Ectodermal cell (in vitro differentiated cells): ENCODE measurements around the gene NTM.

Source experiments
- H3K27ac ChIP-seq: 2 replicates; pipeline ENCODE4 v1.7.0; 2013; ENCODE audit warnings: mild to moderate bottlenecking, low read depth, low read length; ENCODE audit not compliant: insufficient read depth, poor library complexity, severe bottlenecking
- H3K27me3 ChIP-seq: 2 replicates; pipeline ENCODE4 v1.7.0; 2013; ENCODE audit warnings: mild to moderate bottlenecking, low read length; ENCODE audit not compliant: insufficient read depth, control insufficient read depth, poor library complexity, severe bottlenecking
- H3K36me3 ChIP-seq: one replicate; pipeline ENCODE4 v1.7.0; 2013; ENCODE audit warnings: low read length; ENCODE audit not compliant: control insufficient read depth, insufficient read depth
- H3K4me1 ChIP-seq: one replicate; pipeline ENCODE4 v1.7.0; 2013; ENCODE audit warnings: low read length; ENCODE audit not compliant: control insufficient read depth, insufficient read depth
- H3K4me3 ChIP-seq: 2 replicates; pipeline ENCODE4 v1.7.0; 2013; ENCODE audit warnings: low read depth, low read length, control low read depth; ENCODE audit not compliant: insufficient read depth
- H3K9me3 ChIP-seq: 2 replicates; pipeline ENCODE4 v1.7.0; 2013; ENCODE audit warnings: mild to moderate bottlenecking, low read length, moderate library complexity; ENCODE audit not compliant: control insufficient read depth
- WGBS, 2 experiments: methylation state at CpG; one replicate each; pipeline ENCODE4 v1.1.7; 2013; ENCODE audit warnings: missing lambda C conversion rate in 2 of 2; 5-methylcytosine and 5-hydroxymethylcytosine counted together

NTM gene

GRCh38 chr11:131859538-131860210 lies 489.3 kb downstream of the NTM start:
- H3K27me3 ChIP-seq: no peaks in the 10 kb centered on the region
- H3K4me1 ChIP-seq: no peaks in the 10 kb centered on the region
- H3K9me3 ChIP-seq: no peaks in the 10 kb centered on the region
- H3K27ac ChIP-seq: no peak overlapping the region
- H3K4me3 ChIP-seq: no peak overlapping the region
- WGBS, 2 experiments: 84 to 87% methylated on average over 6 to 8 of the region's 8 CpGs
- no peaks in the 10 kb centered on the region for H3K36me3 ChIP-seq

DNA sequence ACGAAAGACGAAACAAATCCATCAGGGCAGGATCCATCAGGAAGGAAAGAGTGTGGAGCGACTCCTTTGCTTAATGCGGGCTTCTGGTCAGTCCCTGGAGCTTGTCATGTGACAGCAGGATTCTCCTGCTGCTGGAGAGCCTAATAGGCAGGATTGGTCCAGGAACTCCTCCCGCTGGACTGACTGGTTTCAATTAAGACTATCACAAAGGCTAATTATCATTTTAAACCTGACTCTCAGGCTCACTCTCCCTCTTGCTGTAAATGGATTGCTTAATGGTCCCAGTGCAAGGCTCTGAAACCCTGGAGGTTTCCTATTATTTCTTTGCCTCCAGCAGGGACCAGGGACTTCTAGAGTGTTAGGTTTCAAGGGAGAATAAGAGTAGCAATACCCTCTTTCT lies 493.8 kb downstream of the NTM start:
- peaks cover 13% of the 10 kb centered on the region for H3K4me1 ChIP-seq
- H3K27me3 ChIP-seq: no peaks in the 10 kb centered on the region
- H3K27ac ChIP-seq: no peak overlapping the region
- no peaks in the 10 kb centered on the region for H3K36me3 ChIP-seq
- WGBS, 2 experiments: 43 to 51% methylated on average over 5 of the region's 5 CpGs
- H3K9me3 ChIP-seq: no peaks in the 10 kb centered on the region
- H3K4me3 ChIP-seq: no peak overlapping the region

DNA sequence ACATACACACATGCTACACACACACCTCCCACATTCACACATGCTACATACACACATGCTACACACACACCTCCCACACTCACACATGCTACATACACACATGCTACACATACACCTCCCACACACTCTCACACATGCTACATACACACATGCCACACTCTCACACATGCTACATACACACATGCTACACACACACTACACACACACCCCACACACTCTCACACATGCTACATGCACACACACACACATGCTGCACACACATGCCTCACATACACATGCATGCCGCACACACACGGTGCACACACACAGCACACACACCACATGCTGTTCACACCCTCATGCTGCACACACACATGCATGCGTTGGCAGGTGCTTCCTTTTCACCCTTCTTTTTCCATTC lies 495.4 kb downstream of the NTM start:
- no peaks in the 10 kb centered on the region for H3K27me3 ChIP-seq
- H3K4me3 ChIP-seq: no peak overlapping the region
- H3K9me3 ChIP-seq: no peaks in the 10 kb centered on the region
- peaks cover 13% of the 10 kb centered on the region for H3K4me1 ChIP-seq
- WGBS, 2 experiments: 91 to 94% methylated on average over 3 of the region's 3 CpGs
- H3K27ac ChIP-seq: no peak overlapping the region
- no peaks in the 10 kb centered on the region for H3K36me3 ChIP-seq

DNA sequence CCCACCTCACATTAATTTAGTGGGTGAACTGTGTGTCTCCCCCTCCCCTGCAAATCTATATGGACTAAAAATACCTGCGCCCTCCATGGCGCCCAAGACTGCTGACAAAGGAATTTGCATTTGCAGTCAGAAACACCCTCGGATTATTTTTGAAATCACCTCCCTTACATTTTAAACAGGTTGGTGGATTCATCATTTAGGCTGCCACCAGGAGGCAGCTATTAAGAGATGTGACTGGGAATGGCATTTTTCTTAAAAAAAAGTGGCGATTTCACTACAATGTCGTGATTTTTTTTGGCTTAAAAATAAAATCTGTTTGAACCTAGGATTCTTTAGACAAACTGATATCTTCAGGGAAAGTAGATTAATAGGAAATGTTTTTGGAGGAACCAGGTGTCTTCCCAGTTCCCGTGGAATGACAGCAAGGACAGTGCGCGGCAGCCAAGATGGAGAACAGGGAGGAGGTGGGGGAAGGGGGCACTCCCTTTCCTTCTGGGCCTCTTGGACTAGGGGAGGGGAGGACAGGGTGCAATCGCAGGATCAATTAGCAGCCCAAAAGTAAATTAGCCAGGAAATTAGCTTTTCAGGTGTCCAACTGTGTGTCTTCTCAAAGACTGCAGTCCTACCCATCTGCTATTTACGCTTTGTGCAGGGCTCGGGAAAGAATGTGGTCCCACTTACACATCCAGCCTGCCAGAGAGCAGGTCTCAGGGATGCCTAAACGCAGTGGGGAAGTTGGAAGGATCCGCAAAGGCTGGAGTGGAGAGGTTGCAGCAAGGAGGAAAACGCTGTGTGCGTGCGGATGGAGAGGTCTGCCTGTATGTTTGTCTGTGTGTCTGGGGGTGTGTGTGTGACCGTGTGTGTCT lies 496.4 kb downstream of the NTM start:
- no peaks in the 10 kb centered on the region for H3K27me3 ChIP-seq
- H3K4me1 ChIP-seq: peaks cover 13% of the 10 kb centered on the region
- WGBS, 2 experiments: 76 to 78% methylated on average over 17 of the region's 17 CpGs
- no peak overlapping the region for H3K27ac ChIP-seq
- no peaks in the 10 kb centered on the region for H3K9me3 ChIP-seq
- H3K36me3 ChIP-seq: no peaks in the 10 kb centered on the region
- H3K4me3 ChIP-seq: no peak overlapping the region

GRCh38 chr11:131867457-131868257 lies 497.2 kb downstream of the NTM start:
- no peak overlapping the region for H3K4me3 ChIP-seq
- H3K9me3 ChIP-seq: no peaks in the 10 kb centered on the region
- no peaks in the 10 kb centered on the region for H3K36me3 ChIP-seq
- no peak overlapping the region for H3K27ac ChIP-seq
- peaks cover 13% of the 10 kb centered on the region for H3K4me1 ChIP-seq
- no peaks in the 10 kb centered on the region for H3K27me3 ChIP-seq
- 52 to 54% methylated on average over 10 of the region's 10 CpGs for WGBS, 2 experiments

GRCh38 chr11:131868629-131869507 lies 498.5 kb downstream of the NTM start:
- 89 to 92% methylated on average over 18 of the region's 18 CpGs for WGBS, 2 experiments
- Histone ChIP-seq H3K27me3 (no peaks in the 10 kb centered on the region), H3K27ac (no peak overlapping the region), H3K9me3 (no peaks in the 10 kb centered on the region), H3K36me3 (no peaks in the 10 kb centered on the region), H3K4me3 (no peak overlapping the region), H3K4me1 (peaks cover 13% of the 10 kb centered on the region)

- Histone ChIP-seq H3K27me3 (no peaks in the 10 kb centered on the region), H3K36me3 (no peaks in the 10 kb centered on the region), H3K27ac (no peak overlapping the region), H3K9me3 (no peaks in the 10 kb centered on the region), H3K4me3 (no peak overlapping the region), H3K4me1 (peaks cover 13% of the 10 kb centered on the region)
- 88 to 94% methylated on average over 2 of the region's 2 CpGs for WGBS, 2 experiments
Measured at GRCh38 chr11:131870305-131870704, 499.9 kb downstream of the NTM start.

DNA sequence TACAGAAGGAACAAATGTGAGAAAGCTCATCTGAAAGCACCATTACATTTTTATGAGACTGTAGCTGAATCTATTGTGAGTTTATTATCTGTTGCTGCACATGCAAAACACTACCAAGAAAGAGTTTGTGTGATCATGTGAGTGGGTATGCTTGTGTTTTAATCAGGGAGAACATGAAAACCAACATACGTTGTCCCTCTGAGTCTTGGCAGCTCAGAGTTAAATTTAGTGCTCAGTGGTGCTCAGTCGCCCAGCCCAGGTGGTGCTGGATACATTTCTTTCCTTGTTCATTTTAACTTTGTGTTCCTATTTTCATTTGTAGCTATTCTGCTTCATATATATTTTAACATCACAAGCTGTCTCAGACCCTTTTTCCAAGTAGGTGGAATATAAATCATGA lies 500.6 kb downstream of the NTM start:
- H3K9me3 ChIP-seq: no peaks in the 10 kb centered on the region
- no peak overlapping the region for H3K27ac ChIP-seq
- no peaks in the 10 kb centered on the region for H3K27me3 ChIP-seq
- no peaks in the 10 kb centered on the region for H3K36me3 ChIP-seq
- no peak overlapping the region for H3K4me3 ChIP-seq
- WGBS, 2 experiments: 87% methylated on average over 2 of the region's 2 CpGs
- H3K4me1 ChIP-seq: peaks cover 13% of the 10 kb centered on the region

GRCh38 chr11:131874070-131874469 lies 503.7 kb downstream of the NTM start:
- Histone ChIP-seq H3K9me3 (no peaks in the 10 kb centered on the region), H3K4me3 (no peak overlapping the region), H3K27me3 (no peaks in the 10 kb centered on the region), H3K4me1 (no peaks in the 10 kb centered on the region), H3K27ac (no peak overlapping the region), H3K36me3 (no peaks in the 10 kb centered on the region)
